Neural crest cell (in vitro differentiated cells): ENCODE measurements around the gene RAB36. TPM values are rescaled to one million over a fixed set of nuclear protein-coding genes. Genes with fewer than 3 reads are reported as not detected.

Experiments
- DNase-seq: peaks from one replicate; pipeline ENCODE4 v3.0.0; 2021; ENCODE audit warnings: low read depth, mixed read lengths, low spot score
- H3K27ac Mint-ChIP-seq: one replicate; pipeline ENCODE4 v1.8.0; 2021; ENCODE audit warnings: mild to moderate bottlenecking, mixed read lengths; ENCODE audit not compliant: unreplicated experiment
- H3K27me3 Mint-ChIP-seq: 2 replicates; pipeline ENCODE4 v1.8.0; 2021; ENCODE audit warnings: low read depth, mild to moderate bottlenecking, mixed read lengths
- H3K36me3 Mint-ChIP-seq: 2 replicates; pipeline ENCODE4 v1.8.0; 2021; ENCODE audit warnings: low read depth, mild to moderate bottlenecking, mixed read lengths
- H3K4me1 Mint-ChIP-seq: 2 replicates; pipeline ENCODE4 v1.8.0; 2021; ENCODE audit warnings: mixed read lengths
- H3K4me3 Mint-ChIP-seq: one replicate; pipeline ENCODE4 v1.8.0; 2021; ENCODE audit warnings: mild to moderate bottlenecking, mixed read lengths
- H3K9me3 Mint-ChIP-seq: 2 replicates; pipeline ENCODE4 v1.8.0; 2021; ENCODE audit warnings: mixed read lengths
- total RNA-seq: library from RNA; stranded (reverse); gene quantifications from 2 replicates; pipeline ENCODE4 v1.2.1, GENCODE V29; 2021
- TF ChIP-seq, protein P1 (sequence below): fragments of 200-600 bp; sonication (generic); conservative IDR thresholded peaks from 2 replicates; pipeline ENCODE4 v1.5.0; 2021; ENCODE audit warnings: antibody characterized with exemption, mild to moderate bottlenecking

RAB36 gene
- total RNA-seq, 1 donor from 2014 or later = 14.4 TPM

DNA sequence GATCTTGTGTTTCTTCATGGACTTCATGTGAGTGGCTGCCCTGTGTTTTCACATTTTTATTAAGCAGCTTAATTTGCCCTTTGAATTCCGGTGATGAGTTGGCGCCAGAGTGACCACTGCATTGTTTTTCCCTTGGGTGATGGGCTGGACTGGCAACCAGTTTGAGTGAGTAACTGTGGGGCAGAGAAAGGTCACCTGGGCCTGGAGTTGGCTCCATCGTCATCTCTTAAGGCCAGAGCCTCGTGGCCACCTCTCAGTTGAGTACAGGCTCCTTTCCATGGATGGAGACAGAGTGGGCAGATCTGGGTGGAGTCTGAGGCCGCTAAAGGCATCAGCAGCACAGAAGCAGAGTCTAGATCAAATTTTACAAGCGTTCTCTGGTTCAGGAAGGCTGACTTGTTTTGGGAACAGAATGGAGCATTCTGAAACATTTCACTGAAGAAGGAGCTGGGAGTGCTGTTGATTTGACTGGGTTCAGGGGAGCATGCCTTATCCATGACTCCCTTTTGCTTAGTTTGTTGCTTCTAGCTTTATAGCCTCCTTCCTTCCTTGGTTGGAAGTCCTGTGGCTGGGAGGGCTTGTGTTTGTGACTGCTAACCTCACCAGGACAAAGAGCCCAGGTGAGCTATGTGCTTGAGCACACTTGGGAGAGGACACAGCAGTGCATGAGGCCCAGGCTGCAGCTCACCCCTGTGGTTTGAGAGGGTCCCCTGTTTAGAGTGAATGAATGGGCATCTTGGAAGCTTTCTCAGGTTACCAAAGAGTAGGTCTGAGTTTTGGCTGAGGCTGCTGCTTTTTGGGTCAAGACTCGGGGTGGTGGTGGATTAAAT lies 42.8 kb downstream of the RAB36 start:
- Mint-ChIP-seq H3K27me3 (no peaks in the 10 kb centered on the region), H3K4me3 (no peak overlapping the region), H3K4me1 (peaks cover 47% of the 10 kb centered on the region), H3K9me3 (no peaks in the 10 kb centered on the region), H3K27ac (peak overlapping the region; percentile 36), H3K36me3 (peaks cover 3% of the 10 kb centered on the region)
- TF ChIP-seq, protein P1, sequence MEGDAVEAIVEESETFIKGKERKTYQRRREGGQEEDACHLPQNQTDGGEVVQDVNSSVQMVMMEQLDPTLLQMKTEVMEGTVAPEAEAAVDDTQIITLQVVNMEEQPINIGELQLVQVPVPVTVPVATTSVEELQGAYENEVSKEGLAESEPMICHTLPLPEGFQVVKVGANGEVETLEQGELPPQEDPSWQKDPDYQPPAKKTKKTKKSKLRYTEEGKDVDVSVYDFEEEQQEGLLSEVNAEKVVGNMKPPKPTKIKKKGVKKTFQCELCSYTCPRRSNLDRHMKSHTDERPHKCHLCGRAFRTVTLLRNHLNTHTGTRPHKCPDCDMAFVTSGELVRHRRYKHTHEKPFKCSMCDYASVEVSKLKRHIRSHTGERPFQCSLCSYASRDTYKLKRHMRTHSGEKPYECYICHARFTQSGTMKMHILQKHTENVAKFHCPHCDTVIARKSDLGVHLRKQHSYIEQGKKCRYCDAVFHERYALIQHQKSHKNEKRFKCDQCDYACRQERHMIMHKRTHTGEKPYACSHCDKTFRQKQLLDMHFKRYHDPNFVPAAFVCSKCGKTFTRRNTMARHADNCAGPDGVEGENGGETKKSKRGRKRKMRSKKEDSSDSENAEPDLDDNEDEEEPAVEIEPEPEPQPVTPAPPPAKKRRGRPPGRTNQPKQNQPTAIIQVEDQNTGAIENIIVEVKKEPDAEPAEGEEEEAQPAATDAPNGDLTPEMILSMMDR = no peak
- no peak for DNase-seq

DNA sequence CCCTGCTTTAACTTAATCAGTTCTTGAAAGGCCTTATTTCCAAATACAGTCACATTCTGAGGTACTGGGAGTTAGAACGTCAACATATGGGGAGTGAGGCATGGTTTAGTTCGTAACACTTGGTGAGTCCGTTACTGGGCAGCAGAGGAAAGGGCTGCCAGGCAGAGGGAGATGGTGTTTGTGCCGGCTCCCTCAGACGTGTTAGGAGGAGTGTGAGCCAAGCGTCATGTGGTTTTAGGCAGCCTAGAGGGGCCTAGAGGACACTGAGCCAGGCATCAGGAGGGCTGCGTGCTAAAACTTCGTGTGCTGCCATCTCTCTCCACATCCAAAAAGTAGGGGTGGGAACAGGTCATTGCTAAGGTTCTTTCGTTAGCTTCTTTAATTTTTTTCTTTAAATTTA lies 45.2 kb downstream of the RAB36 start:
- DNase-seq = no peak
- H3K27ac Mint-ChIP-seq = no peak overlapping the region
- H3K36me3 Mint-ChIP-seq = no peaks in the 10 kb centered on the region
- H3K4me3 Mint-ChIP-seq = no peak overlapping the region
- no peaks in the 10 kb centered on the region for H3K27me3 Mint-ChIP-seq
- no peaks in the 10 kb centered on the region for H3K9me3 Mint-ChIP-seq
- peaks cover 35% of the 10 kb centered on the region for H3K4me1 Mint-ChIP-seq
- TF ChIP-seq, protein P1 = no peak

DNA sequence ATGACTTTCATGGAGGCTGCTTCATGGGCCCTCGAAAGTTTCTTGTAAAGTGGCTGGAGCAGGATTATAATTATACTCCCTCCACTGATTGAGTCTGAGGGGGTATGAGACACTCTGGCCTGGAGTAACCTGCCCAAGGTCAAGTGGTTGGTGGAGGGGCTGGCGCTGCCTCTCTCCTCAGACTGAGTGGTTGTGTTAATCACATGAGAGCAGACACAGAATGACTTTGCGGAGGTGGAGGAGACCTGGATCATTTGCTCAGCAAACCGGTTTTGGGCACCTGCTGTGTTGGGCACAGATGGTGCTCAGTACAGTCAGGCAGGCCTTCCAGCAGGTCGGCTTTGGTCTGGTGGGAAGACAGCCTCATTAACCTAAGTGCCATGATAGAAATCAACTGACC lies 46.9 kb downstream of the RAB36 start:
- TF ChIP-seq, protein P1 = no peak
- Mint-ChIP-seq H3K27ac (no peak overlapping the region), H3K4me3 (no peak overlapping the region), H3K36me3 (peaks cover 2% of the 10 kb centered on the region), H3K9me3 (no peaks in the 10 kb centered on the region), H3K27me3 (no peaks in the 10 kb centered on the region), H3K4me1 (peaks cover 27% of the 10 kb centered on the region)
- DNase-seq = no peak

DNA sequence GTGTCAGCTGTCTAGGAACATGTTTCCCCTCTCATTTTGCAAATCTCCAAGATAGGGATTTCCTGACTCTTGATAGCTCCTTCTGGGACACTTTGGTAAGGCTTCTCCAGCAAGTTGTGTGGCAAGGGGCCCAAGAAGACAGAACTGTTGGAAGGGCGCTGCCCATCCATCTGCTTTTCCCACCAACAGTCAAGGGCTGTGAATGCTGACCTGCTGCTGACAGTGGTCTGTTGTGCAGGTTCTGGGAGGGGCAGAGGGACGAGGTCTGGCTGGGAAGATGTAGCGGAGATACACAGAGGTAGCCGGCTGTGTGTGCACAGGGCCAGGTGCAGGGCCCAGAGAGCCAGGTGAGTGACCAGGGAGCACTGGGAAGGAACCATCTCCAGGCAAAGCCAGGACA lies 47.3 kb downstream of the RAB36 start:
- Mint-ChIP-seq H3K27ac (peak overlapping the region; percentile 47), H3K36me3 (peaks cover 2% of the 10 kb centered on the region), H3K9me3 (no peaks in the 10 kb centered on the region), H3K4me1 (peaks cover 28% of the 10 kb centered on the region), H3K4me3 (no peak overlapping the region), H3K27me3 (no peaks in the 10 kb centered on the region)
- no peak for DNase-seq
- TF ChIP-seq, protein P1 = no peak

DNA sequence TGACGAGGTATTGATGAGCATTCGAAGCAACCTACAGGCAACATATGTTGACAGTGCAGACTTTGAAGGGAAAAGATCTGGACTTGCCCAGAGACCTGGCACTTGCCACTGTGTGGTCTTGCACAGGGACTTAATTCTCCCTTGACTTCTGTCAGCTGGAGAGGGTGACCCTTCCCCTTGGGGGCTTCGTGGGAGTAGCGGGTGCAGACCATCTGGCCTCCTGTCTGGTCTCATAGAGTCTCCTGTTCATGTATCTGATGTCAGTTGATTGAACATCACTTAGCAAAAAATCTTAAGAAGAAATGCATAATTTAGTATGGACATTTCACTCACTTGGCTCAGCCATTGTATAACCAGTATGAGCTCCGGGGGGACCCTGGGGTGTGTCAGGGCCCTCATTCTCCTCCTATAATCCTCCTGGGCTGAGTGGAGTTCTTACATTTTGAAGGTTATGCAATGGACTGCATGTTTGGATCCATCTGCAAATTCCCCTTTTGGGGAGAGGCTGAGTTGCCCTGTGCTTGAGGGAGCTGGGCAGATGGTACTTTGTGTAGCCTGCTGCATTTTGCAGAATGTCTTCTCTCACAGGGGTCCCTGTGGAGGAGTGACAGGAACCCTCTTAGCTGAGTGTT lies 48.0 kb downstream of the RAB36 start:
- H3K27ac Mint-ChIP-seq = no peak overlapping the region
- H3K9me3 Mint-ChIP-seq = no peaks in the 10 kb centered on the region
- H3K4me1 Mint-ChIP-seq = peaks cover 26% of the 10 kb centered on the region
- H3K4me3 Mint-ChIP-seq = no peak overlapping the region
- TF ChIP-seq, protein P1 = no peak
- H3K27me3 Mint-ChIP-seq = no peaks in the 10 kb centered on the region
- peaks cover 2% of the 10 kb centered on the region for H3K36me3 Mint-ChIP-seq
- no peak for DNase-seq
